ENCODE data around the gene TRPC6. TPM values are rescaled to one million over a fixed set of nuclear protein-coding genes. Genes with fewer than 3 reads are reported as not detected.

The TRPC6 gene
- polyA plus RNA-seq, 1 donor from 2014 or later, result 0.11 TPM

DNA sequence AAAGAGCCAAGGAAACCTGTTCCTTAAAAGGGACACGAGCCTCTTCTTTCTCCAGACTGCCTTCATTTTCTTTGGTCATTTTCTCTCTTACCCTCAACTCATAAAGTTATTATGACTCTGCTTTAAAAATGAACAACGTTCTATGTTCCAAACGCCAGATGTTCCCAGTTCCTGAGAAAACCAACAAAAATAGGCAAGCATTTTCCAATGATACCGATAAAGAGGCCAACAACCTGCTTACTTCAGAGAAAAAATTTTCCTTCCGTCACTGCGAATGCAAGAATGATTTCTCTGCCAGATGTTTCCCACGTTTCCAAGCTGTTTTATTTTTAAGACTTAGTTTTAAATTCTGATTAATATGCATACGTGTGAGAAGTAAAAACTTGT lies 315 bp upstream of the TRPC6 start:
- H3K4me2 ChIP-seq (ENCODE audit: low read length), result no peak overlapping the region
- H3K9ac ChIP-seq (ENCODE audit: low read length), result no peak overlapping the region
- no peak overlapping the region for H2AFZ ChIP-seq (ENCODE audit: low read depth, low read length)
- H3K79me2 ChIP-seq (replicated peaks; ENCODE audit: insufficient read depth, low read length), result no peaks in the 10 kb centered on the region
- no peaks in the 10 kb centered on the region for H3F3A ChIP-seq (ENCODE audit: insufficient read depth, low read length, poor library complexity, severe bottlenecking)
- peak overlapping the region; percentile 78 for H3K4me3 ChIP-seq (ENCODE audit: low read length)
- no peak overlapping the region for H3K27ac ChIP-seq (ENCODE audit: low read length)
- TF ChIP-seq, protein P1, sequence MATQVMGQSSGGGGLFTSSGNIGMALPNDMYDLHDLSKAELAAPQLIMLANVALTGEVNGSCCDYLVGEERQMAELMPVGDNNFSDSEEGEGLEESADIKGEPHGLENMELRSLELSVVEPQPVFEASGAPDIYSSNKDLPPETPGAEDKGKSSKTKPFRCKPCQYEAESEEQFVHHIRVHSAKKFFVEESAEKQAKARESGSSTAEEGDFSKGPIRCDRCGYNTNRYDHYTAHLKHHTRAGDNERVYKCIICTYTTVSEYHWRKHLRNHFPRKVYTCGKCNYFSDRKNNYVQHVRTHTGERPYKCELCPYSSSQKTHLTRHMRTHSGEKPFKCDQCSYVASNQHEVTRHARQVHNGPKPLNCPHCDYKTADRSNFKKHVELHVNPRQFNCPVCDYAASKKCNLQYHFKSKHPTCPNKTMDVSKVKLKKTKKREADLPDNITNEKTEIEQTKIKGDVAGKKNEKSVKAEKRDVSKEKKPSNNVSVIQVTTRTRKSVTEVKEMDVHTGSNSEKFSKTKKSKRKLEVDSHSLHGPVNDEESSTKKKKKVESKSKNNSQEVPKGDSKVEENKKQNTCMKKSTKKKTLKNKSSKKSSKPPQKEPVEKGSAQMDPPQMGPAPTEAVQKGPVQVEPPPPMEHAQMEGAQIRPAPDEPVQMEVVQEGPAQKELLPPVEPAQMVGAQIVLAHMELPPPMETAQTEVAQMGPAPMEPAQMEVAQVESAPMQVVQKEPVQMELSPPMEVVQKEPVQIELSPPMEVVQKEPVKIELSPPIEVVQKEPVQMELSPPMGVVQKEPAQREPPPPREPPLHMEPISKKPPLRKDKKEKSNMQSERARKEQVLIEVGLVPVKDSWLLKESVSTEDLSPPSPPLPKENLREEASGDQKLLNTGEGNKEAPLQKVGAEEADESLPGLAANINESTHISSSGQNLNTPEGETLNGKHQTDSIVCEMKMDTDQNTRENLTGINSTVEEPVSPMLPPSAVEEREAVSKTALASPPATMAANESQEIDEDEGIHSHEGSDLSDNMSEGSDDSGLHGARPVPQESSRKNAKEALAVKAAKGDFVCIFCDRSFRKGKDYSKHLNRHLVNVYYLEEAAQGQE (IDR thresholded peaks at IDR 0.05; ENCODE audit: borderline replicate concordance), result no peak
- TF ChIP-seq EZH2 (IDR thresholded peaks at IDR 0.05; ENCODE audit: borderline replicate concordance, insufficient read depth, low read length, poor library complexity, severe bottlenecking) (no peak), MXI1 (conservative IDR thresholded peaks at IDR 0.05; ENCODE audit: poor library complexity, severe bottlenecking) (no peak), EP300 (conservative IDR thresholded peaks at IDR 0.05; ENCODE audit: poor library complexity, severe bottlenecking) (no peak), RAD21 (conservative IDR thresholded peaks at IDR 0.05) (no peak), SMC3 (conservative IDR thresholded peaks at IDR 0.05; ENCODE audit: poor library complexity) (no peak), TAF1 (IDR thresholded peaks at IDR 0.05; ENCODE audit: low read depth) (no peak), POLR2AphosphoS5 (IDR thresholded peaks at IDR 0.05) (no peak)
- TF ChIP-seq, protein P2, sequence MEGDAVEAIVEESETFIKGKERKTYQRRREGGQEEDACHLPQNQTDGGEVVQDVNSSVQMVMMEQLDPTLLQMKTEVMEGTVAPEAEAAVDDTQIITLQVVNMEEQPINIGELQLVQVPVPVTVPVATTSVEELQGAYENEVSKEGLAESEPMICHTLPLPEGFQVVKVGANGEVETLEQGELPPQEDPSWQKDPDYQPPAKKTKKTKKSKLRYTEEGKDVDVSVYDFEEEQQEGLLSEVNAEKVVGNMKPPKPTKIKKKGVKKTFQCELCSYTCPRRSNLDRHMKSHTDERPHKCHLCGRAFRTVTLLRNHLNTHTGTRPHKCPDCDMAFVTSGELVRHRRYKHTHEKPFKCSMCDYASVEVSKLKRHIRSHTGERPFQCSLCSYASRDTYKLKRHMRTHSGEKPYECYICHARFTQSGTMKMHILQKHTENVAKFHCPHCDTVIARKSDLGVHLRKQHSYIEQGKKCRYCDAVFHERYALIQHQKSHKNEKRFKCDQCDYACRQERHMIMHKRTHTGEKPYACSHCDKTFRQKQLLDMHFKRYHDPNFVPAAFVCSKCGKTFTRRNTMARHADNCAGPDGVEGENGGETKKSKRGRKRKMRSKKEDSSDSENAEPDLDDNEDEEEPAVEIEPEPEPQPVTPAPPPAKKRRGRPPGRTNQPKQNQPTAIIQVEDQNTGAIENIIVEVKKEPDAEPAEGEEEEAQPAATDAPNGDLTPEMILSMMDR (IDR thresholded peaks at IDR 0.05; ENCODE audit: poor library complexity, severe bottlenecking), result no peak
- H4K20me1 ChIP-seq (ENCODE audit: insufficient read depth), result no peaks in the 10 kb centered on the region
- H3K27me3 ChIP-seq (ENCODE audit: insufficient read depth, low read depth, low read length), result peaks cover 46% of the 10 kb centered on the region
- no peaks in the 10 kb centered on the region for H3K36me3 ChIP-seq (ENCODE audit: insufficient read depth, low read length)
- H3K9me3 ChIP-seq (ENCODE audit: low read length), result no peaks in the 10 kb centered on the region
- no peaks in the 10 kb centered on the region for H3K9me2 ChIP-seq (ENCODE audit: insufficient read depth, low read length)

DNA sequence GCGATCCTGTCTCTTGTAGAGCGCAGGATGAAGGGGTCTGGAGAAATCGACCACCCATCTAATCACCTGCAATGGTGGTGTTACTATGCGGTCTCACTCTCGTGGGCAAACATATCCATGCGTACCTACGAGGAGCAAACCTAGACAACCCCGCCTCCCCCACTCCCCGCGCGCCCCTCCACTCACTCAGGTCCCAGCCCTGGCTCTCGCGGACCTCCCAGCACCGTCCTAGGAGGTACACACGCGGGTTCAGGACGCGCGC lies 887 bp downstream of the TRPC6 start:
- no peaks in the 10 kb centered on the region for H3F3A ChIP-seq (ENCODE audit: insufficient read depth, low read length, poor library complexity, severe bottlenecking)
- peak overlapping the region; percentile 47 for H3K4me2 ChIP-seq (ENCODE audit: low read length)
- TF ChIP-seq POLR2AphosphoS5 (IDR thresholded peaks at IDR 0.05), result no peak
- no peak for TF ChIP-seq EP300 (conservative IDR thresholded peaks at IDR 0.05; ENCODE audit: poor library complexity, severe bottlenecking)
- TF ChIP-seq TAF1 (IDR thresholded peaks at IDR 0.05; ENCODE audit: low read depth), result no peak
- TF ChIP-seq EZH2 (IDR thresholded peaks at IDR 0.05; ENCODE audit: borderline replicate concordance, insufficient read depth, low read length, poor library complexity, severe bottlenecking), result no peak
- no peak for TF ChIP-seq MXI1 (conservative IDR thresholded peaks at IDR 0.05; ENCODE audit: poor library complexity, severe bottlenecking)
- no peak for TF ChIP-seq RAD21 (conservative IDR thresholded peaks at IDR 0.05)
- TF ChIP-seq SMC3 (conservative IDR thresholded peaks at IDR 0.05; ENCODE audit: poor library complexity), result no peak
- TF ChIP-seq, protein P1 (IDR thresholded peaks at IDR 0.05; ENCODE audit: borderline replicate concordance), result no peak
- TF ChIP-seq, protein P2 (IDR thresholded peaks at IDR 0.05; ENCODE audit: poor library complexity, severe bottlenecking), result no peak
- H3K79me2 ChIP-seq (replicated peaks; ENCODE audit: insufficient read depth, low read length), result no peaks in the 10 kb centered on the region
- H3K27ac ChIP-seq (ENCODE audit: low read length), result no peak overlapping the region
- H3K9me2 ChIP-seq (ENCODE audit: insufficient read depth, low read length), result no peaks in the 10 kb centered on the region
- peaks cover 46% of the 10 kb centered on the region for H3K27me3 ChIP-seq (ENCODE audit: insufficient read depth, low read depth, low read length)
- no peaks in the 10 kb centered on the region for H4K20me1 ChIP-seq (ENCODE audit: insufficient read depth)
- no peaks in the 10 kb centered on the region for H3K9me3 ChIP-seq (ENCODE audit: low read length)
- no peak overlapping the region for H2AFZ ChIP-seq (ENCODE audit: low read depth, low read length)
- peak overlapping the region; percentile 78 for H3K4me3 ChIP-seq (ENCODE audit: low read length)
- peak overlapping the region; percentile 32 for H3K9ac ChIP-seq (ENCODE audit: low read length)
- H3K36me3 ChIP-seq (ENCODE audit: insufficient read depth, low read length), result no peaks in the 10 kb centered on the region
